Activated T-helper 1 cell treated with anti-CD3 and anti-CD28 coated beads, Interleukin-2, amount 50 U/mL, for 16 hours (primary cell): ENCODE measurements around the gene ICA1L.
"Not testable (repeated sequence)": the region's sequence is repeated elsewhere in the genome, so short reads cannot be mapped to it uniquely, and the experiment has no call there.

Source experiments
- DNase-seq, 2 donors: peaks; one replicate each; pipeline ENCODE4 v3.0.0-alpha.2; 2020; ENCODE audit warnings: low read depth in 1 of 2, low spot score in 1 of 2

The ICA1L gene

GRCh38 chr2:202871300-202872141 is at the start of gene ICA1L:
Gene ICA1L, minus strand, starts transcription at chr2:202871766. Its CDS starts 42,757 bp downstream, at chr2:202829009.
- peak in 1 of 2 donors; percentile 27 for DNase-seq

GRCh38 chr2:202918860-202919259 is 47.3 kb upstream of the ICA1L start:
- DNase-seq = no peak

GRCh38 chr2:202912342-202913201 is 41.0 kb upstream of the ICA1L start:
- DNase-seq = not testable (repeated sequence)

- peak; percentile 74 to 79 for DNase-seq
These were observed 40.2 kb upstream of the ICA1L start, which contains the start of the genes CARF and WDR12 for GRCh38 chr2:202911512-202912341. Gene CARF, plus strand, starts transcription at chr2:202912275. Its CDS starts 29,628 bp downstream, at chr2:202941903. Gene WDR12, minus strand, starts transcription at chr2:202911673. Its CDS starts 197 bp downstream, at chr2:202911476.

- no peak for DNase-seq
These were observed 39.6 kb upstream of the ICA1L start for GRCh38 chr2:202911203-202911511.

GRCh38 chr2:202910698-202911097 is 39.1 kb upstream of the ICA1L start:
- DNase-seq = no peak

GRCh38 chr2:202910250-202910649 is 38.7 kb upstream of the ICA1L start:
- DNase-seq = not testable (repeated sequence)

GRCh38 chr2:202909394-202910192 is 38.0 kb upstream of the ICA1L start:
- no peak for DNase-seq

GRCh38 chr2:202908186-202908585 is 36.6 kb upstream of the ICA1L start:
- DNase-seq = no peak

GRCh38 chr2:202905507-202905906 is 33.9 kb upstream of the ICA1L start:
- not testable (repeated sequence) for DNase-seq

GRCh38 chr2:202885190-202885589 is 13.6 kb upstream of the ICA1L start:
- DNase-seq = no peak

GRCh38 chr2:202883987-202884675 is 12.6 kb upstream of the ICA1L start:
- no peak for DNase-seq

- no peak for DNase-seq
These were observed 10.0 kb upstream of the ICA1L start for GRCh38 chr2:202881570-202881969.

GRCh38 chr2:202877699-202878098 is 6.1 kb upstream of the ICA1L start:
- no peak for DNase-seq

GRCh38 chr2:202870431-202871299 is 901 bp downstream of the ICA1L start:
- peak; percentile 23 to 35 for DNase-seq

- no peak for DNase-seq
These were observed 9.6 kb downstream of the ICA1L start for GRCh38 chr2:202861987-202862386.

- DNase-seq = no peak
These were observed 13.0 kb downstream of the ICA1L start for GRCh38 chr2:202858601-202859000.

- DNase-seq = not testable (repeated sequence)
These were observed 22.2 kb downstream of the ICA1L start for GRCh38 chr2:202849343-202849742.

- DNase-seq = no peak
These were observed 22.8 kb downstream of the ICA1L start for GRCh38 chr2:202848813-202849212.
